ENCODE data around the gene FUT2.

The FUT2 gene

DNA sequence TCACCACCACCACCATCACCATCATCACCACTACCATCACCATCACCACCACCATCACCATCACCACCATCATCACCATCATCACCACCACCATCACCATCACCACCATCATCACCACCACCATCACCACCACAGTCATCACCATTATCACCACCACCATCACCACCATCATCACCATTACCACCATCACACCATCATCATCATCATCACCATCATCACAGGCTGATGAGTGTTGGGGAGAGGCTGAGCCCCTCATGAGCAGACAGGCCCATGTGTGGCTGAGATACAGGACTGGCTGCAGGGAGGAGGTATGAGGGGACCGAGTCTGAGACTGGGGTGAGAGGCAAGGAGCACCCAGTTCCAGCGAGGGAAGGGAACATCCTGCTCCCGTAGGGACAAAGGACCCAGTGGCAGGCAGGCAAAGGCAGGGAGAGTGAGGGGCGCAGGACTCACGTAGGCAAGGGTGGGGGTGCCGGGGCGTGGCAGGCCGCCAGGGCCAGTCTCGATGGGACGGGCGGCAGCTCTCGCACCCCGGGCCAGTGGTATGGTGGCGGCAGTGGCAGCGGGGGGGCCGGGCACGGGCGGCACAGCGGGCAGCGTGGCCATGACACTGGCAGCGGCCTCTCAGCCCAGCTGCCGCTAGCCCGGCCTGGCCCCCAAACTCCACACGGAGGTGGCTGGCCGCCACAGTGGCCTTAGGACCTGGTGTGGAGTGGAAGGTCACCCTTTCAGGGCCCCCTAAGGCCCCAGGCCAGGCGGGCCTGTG, 25.7 kb upstream of the FUT2 start:
- DNase-seq (ENCODE audit: low read depth) = no peak
- no peak for TF ChIP-seq MYC (IDR thresholded peaks at IDR 0.05; ENCODE audit: low read depth, low read length)
- TF ChIP-seq, protein P1, sequence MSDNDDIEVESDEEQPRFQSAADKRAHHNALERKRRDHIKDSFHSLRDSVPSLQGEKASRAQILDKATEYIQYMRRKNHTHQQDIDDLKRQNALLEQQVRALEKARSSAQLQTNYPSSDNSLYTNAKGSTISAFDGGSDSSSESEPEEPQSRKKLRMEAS (IDR thresholded peaks at IDR 0.05; ENCODE audit: low read depth, low read length) = no peak
- no peak for TF ChIP-seq POLR2A (IDR thresholded peaks at IDR 0.05; ENCODE audit: extremely low read depth, insufficient read length)
- TF ChIP-seq, protein P2, sequence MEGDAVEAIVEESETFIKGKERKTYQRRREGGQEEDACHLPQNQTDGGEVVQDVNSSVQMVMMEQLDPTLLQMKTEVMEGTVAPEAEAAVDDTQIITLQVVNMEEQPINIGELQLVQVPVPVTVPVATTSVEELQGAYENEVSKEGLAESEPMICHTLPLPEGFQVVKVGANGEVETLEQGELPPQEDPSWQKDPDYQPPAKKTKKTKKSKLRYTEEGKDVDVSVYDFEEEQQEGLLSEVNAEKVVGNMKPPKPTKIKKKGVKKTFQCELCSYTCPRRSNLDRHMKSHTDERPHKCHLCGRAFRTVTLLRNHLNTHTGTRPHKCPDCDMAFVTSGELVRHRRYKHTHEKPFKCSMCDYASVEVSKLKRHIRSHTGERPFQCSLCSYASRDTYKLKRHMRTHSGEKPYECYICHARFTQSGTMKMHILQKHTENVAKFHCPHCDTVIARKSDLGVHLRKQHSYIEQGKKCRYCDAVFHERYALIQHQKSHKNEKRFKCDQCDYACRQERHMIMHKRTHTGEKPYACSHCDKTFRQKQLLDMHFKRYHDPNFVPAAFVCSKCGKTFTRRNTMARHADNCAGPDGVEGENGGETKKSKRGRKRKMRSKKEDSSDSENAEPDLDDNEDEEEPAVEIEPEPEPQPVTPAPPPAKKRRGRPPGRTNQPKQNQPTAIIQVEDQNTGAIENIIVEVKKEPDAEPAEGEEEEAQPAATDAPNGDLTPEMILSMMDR (IDR thresholded peaks at IDR 0.05; ENCODE audit: low read depth, low read length) = no peak

DNA sequence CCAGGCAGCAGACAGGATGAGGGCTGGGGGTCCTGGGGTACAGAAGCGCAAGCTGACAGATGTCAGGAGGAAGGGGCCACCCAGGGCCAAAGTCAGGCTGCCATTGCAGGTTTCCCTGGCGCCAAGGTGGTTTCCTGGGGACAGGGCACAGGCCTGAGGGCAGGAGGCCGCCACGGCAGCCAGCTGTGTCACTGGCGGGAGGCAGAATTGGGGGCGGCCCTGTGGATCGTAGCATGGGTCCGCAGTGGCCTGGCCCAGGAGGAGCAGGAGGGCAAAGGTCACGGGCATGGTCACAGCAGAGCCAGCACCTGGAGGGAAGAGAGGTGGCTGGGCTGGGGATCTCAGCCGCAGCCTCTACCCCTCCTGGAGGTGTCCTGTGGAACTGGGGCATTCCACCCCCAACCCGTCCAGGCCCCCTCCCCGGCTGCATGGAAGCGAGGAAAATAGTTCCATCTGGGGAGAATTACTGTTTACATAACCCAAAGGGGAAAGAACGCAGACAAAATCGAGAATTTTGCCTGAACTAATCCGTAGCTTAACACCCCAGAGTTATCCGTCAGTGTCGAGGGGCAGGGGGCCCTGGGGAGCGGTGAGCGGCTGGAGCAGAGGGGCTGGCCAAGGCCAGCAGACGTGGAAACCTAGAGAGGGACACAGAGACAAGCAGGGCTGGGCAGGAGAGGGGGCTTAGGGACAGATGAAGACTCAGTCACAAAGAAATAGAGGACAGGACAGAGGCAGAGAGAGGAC, 24.9 kb upstream of the FUT2 start:
- TF ChIP-seq POLR2A (IDR thresholded peaks at IDR 0.05; ENCODE audit: extremely low read depth, insufficient read length) = no peak
- no peak for DNase-seq (ENCODE audit: low read depth)
- H3K4me3 ChIP-seq (ENCODE audit: low read depth, low read length) = no peak overlapping the region

More for the DNA sequence above, 25.7 kb upstream of the FUT2 start:
- no peak overlapping the region for H3K4me3 ChIP-seq (ENCODE audit: low read depth, low read length)

DNA sequence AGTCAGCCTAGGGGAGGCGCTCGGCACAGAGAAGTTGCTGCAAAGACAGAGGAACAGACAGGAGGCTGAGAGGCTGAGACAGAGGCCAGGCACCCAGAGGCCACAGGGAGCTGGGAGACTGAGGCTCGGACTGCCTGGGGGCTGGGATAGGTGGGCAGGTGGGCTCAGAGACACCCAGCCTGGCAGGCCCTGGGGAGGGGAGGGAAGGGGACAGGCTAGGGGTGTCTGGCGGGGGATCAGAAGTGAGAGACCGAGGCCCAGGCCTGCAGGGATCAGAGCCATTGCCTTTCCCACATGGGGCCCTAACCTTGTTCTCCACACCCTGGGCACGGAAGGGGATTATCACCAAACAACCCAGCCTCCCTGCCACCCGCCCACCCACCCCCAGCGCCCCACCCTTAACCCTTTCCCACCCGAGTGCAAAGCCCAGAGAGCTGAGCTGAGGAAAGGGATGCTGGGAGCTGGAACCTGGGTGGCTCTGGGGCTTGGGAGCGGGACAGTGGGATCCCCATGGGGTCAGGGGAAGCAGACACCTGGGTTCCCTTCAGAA, 24.2 kb upstream of the FUT2 start:
- no peak for DNase-seq (ENCODE audit: low read depth)
- TF ChIP-seq, protein P2 (IDR thresholded peaks at IDR 0.05; ENCODE audit: low read depth, low read length) = no peak
- TF ChIP-seq POLR2A (IDR thresholded peaks at IDR 0.05; ENCODE audit: extremely low read depth, insufficient read length) (no peak), MYC (IDR thresholded peaks at IDR 0.05; ENCODE audit: low read depth, low read length) (no peak)
- TF ChIP-seq, protein P1 (IDR thresholded peaks at IDR 0.05; ENCODE audit: low read depth, low read length) = no peak
- no peak overlapping the region for H3K4me3 ChIP-seq (ENCODE audit: low read depth, low read length)

DNA sequence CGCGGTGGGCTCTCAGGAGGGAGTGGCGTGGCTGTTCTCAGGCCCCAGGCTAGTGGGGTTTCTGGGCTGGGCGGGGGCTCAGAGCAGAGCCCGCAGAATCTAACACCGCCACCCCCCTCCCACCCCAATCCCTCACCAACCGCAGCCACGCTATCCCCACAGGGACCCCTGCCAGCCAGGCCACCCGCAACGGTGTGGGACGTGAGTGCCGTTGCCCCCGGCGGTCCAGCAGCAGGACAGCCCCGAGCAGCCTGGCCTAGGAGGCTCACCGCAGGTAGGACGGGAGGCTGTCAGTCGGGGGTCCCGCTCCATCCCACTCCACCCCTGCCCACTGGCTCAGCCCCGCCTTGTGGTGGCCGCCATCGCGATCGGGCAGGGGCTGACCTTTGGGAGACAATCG, 22.8 kb upstream of the FUT2 start, which contains the start of gene NTN5:
NTN5 (minus strand) TSS at position 24 of the 400 bp plus-strand sequence. CDS start 2,031 bp downstream, outside the sequence.
- H3K4me3 ChIP-seq (ENCODE audit: low read depth, low read length) = no peak within 1 kb of the TSS
- TF ChIP-seq, protein P2 (IDR thresholded peaks at IDR 0.05; ENCODE audit: low read depth, low read length) = no peak
- TF ChIP-seq POLR2A (IDR thresholded peaks at IDR 0.05; ENCODE audit: extremely low read depth, insufficient read length) (no peak), MYC (IDR thresholded peaks at IDR 0.05; ENCODE audit: low read depth, low read length) (no peak)
- TF ChIP-seq, protein P1 (IDR thresholded peaks at IDR 0.05; ENCODE audit: low read depth, low read length) = no peak
- DNase-seq (ENCODE audit: low read depth) = no peak

DNA sequence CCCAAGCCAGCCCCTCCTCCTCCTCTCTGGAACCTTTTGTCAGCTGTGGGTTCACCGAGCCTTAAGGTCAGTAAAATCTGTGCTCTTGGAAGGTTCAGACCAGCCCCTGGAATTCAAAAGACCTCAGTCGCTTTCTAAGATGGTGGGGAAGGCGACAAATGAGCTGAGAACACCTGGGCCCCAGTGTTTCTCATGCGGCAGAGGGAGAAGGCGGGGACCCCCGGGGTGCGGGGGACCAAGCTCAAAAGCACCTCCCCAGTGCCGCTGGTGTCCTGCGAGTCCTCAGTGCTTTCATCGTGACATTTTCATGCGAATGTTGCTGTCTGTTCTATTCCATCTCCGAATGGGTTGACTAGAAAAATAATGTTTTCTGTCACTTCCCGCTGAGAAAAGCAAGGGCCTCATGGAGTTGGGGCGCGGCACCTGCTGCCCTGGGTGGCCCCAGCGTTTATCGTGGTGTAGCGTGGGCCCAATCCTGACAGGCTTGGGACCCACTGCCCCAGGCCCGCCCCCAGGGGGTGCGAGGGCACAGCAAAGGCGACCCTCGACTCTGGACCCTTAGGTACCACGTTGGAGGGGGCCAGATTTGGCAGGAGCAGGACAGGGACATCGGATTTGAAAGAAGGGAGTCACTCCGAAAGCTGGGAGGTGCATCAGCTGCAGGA, 22.2 kb upstream of the FUT2 start:
- DNase-seq (ENCODE audit: low read depth) = no peak
- no peak overlapping the region for H3K4me3 ChIP-seq (ENCODE audit: low read depth, low read length)
- TF ChIP-seq, protein P2 (IDR thresholded peaks at IDR 0.05; ENCODE audit: low read depth, low read length) = no peak
- TF ChIP-seq, protein P1 (IDR thresholded peaks at IDR 0.05; ENCODE audit: low read depth, low read length) = no peak
- TF ChIP-seq POLR2A (IDR thresholded peaks at IDR 0.05; ENCODE audit: extremely low read depth, insufficient read length) (no peak), MYC (IDR thresholded peaks at IDR 0.05; ENCODE audit: low read depth, low read length) (no peak)
